Peyer's patch (tissue), 4 donors: Measurements from ENCODE around the gene THAP4.

ENCODE experiments used
- CTCF ChIP-seq, 6 experiments: fragments of 450-650 bp in 4 of 6; fragments of 200-600 bp in 2 of 6; sonication (generic) in 1 of 6; IDR thresholded peaks; one replicate each; pipeline ENCODE4 v1.5.1; 2017 to 2019; ENCODE audit warnings: antibody characterized with exemption in 6 of 6, mild to moderate bottlenecking in 3 of 6, moderate library complexity in 1 of 6
- POLR2A ChIP-seq, 2 donors: fragments of 450-650 bp; IDR thresholded peaks; one replicate each; pipeline ENCODE4 v1.5.1; 2017; ENCODE audit warnings: antibody characterized with exemption in 2 of 2, mild to moderate bottlenecking in 2 of 2, moderate library complexity in 2 of 2

- TF ChIP-seq CTCF (IDR thresholded peaks at IDR 0.05) (no peak), POLR2A (IDR thresholded peaks at IDR 0.05) (no peak)
Measured at GRCh38 chr2:241550616-241551580, 86.1 kb downstream of the THAP4 start.
